NCI-H446 treated with DMSO at 0.1 percent for 48 hours (cell line): Measurements from ENCODE around the gene POU3F1.
A peak's percentile ranks its signal among the peaks of the same experiment; 100 is the strongest.

Experiments
- DNase-seq: peaks from one replicate; lab custom pipeline; 2025; lab: John Stamatoyannopoulos, UW

POU3F1 gene

GRCh38 chr1:38028105-38028591 lies 18.4 kb downstream of the POU3F1 start:
- no peak for DNase-seq

- no peak for DNase-seq
These were observed 19.1 kb downstream of the POU3F1 start for GRCh38 chr1:38027201-38028104.

GRCh38 chr1:38026592-38027200 lies 19.9 kb downstream of the POU3F1 start:
- DNase-seq, result no peak

- no peak for DNase-seq
These were observed 20.9 kb downstream of the POU3F1 start for GRCh38 chr1:38025664-38026063.

- no peak for DNase-seq
These were observed 21.4 kb downstream of the POU3F1 start for GRCh38 chr1:38025233-38025632.

GRCh38 chr1:38022810-38023209 lies 23.8 kb downstream of the POU3F1 start:
- DNase-seq, result no peak

GRCh38 chr1:38021969-38022368 lies 24.6 kb downstream of the POU3F1 start:
- no peak for DNase-seq

GRCh38 chr1:38020396-38020795 lies 26.2 kb downstream of the POU3F1 start:
- no peak for DNase-seq

GRCh38 chr1:38018864-38019343 lies 27.7 kb downstream of the POU3F1 start:
- no peak for DNase-seq

- no peak for DNase-seq
These were observed 30.4 kb downstream of the POU3F1 start for GRCh38 chr1:38015978-38016725.

GRCh38 chr1:38014724-38015424 lies 31.7 kb downstream of the POU3F1 start:
- no peak for DNase-seq

GRCh38 chr1:38014171-38014570 lies 32.4 kb downstream of the POU3F1 start:
- no peak for DNase-seq

- DNase-seq, result no peak
These were observed 33.4 kb downstream of the POU3F1 start for GRCh38 chr1:38013227-38013622.

- peak; percentile 99 for DNase-seq
These were observed 34.0 kb downstream of the POU3F1 start, which contains the start of gene UTP11 for GRCh38 chr1:38012363-38013226. Gene UTP11 (plus strand): TSS chr1:38012734. CDS start chr1:38012803, 69 bp downstream.

GRCh38 chr1:38009841-38010180 lies 36.8 kb downstream of the POU3F1 start:
- DNase-seq, result no peak

- no peak for DNase-seq
These were observed 37.3 kb downstream of the POU3F1 start for GRCh38 chr1:38009088-38009840.

- DNase-seq, result no peak
These were observed 40.4 kb downstream of the POU3F1 start for GRCh38 chr1:38006008-38006828.

- no peak for DNase-seq
These were observed 41.2 kb downstream of the POU3F1 start, which contains the start of gene FHL3 for GRCh38 chr1:38005195-38006007. Gene FHL3 (minus strand): TSS chr1:38005514. CDS start chr1:37999412, 6,102 bp downstream.
